ENCODE results near the gene MRPL16. TPM values are rescaled to one million over a fixed set of nuclear protein-coding genes. Genes with fewer than 3 reads are reported as not detected.

Gene MRPL16
- total and polyA plus RNA-seq, 2 of the 4 experiments (the other 2 are of a cell fraction), result 43.9 to 71.3 TPM

GRCh38 chr11:59859673-59860072, 49.1 kb upstream of the MRPL16 start:
- TF ChIP-seq NFE2L2 (IDR thresholded peaks at IDR 0.05; ENCODE audit: low read depth, low read length) (no peak), MAFK (IDR thresholded peaks at IDR 0.05; ENCODE audit: low read depth, low read length) (no peak), MXI1 (IDR thresholded peaks at IDR 0.05; ENCODE audit: borderline replicate concordance, low read depth, low read length) (no peak), RAD21 (IDR thresholded peaks at IDR 0.05; ENCODE audit: low read length) (no peak), FOS (IDR thresholded peaks at IDR 0.05; ENCODE audit: low read depth, low read length) (no peak), RCOR1 (IDR thresholded peaks at IDR 0.05; ENCODE audit: insufficient replicate concordance, low read length) (no peak), MAZ (IDR thresholded peaks at IDR 0.05; ENCODE audit: borderline replicate concordance, low read depth, low read length) (no peak), CHD1 (IDR thresholded peaks at IDR 0.05; ENCODE audit: low read depth, low read length) (no peak), CTCF (conservative IDR thresholded peaks at IDR 0.05; ENCODE audit: low read depth, low read length) (no peak), BHLHE40 (IDR thresholded peaks at IDR 0.05; ENCODE audit: low read depth, low read length) (no peak), POLR2A (IDR thresholded peaks at IDR 0.05; ENCODE audit: low read depth, low read length) (no peak), ELK1 (IDR thresholded peaks at IDR 0.05; ENCODE audit: borderline replicate concordance, low read depth, low read length) (no peak), CEBPB (IDR thresholded peaks at IDR 0.05; ENCODE audit: low read depth, low read length) (no peak)
- no peak overlapping the region for H3K9ac ChIP-seq (ENCODE audit: low read depth, low read length)

More at GRCh38 chr11:59859673-59860072, 49.1 kb upstream of the MRPL16 start:
- Histone ChIP-seq H2BK120ac (ENCODE audit: low read depth, low read length) (no peak overlapping the region), H4K91ac (ENCODE audit: insufficient read depth, low read depth, low read length) (no peak overlapping the region), H3K36me3 (ENCODE audit: control insufficient read depth, insufficient read depth, low read length) (no peaks in the 10 kb centered on the region), H3K56ac (ENCODE audit: extremely low read depth, insufficient read depth, low read length) (no peak overlapping the region), H3K14ac (replicated peaks; ENCODE audit: low read depth, low read length) (no peak overlapping the region), H3K9me3 (ENCODE audit: control insufficient read depth, insufficient read depth, low read length) (no peaks in the 10 kb centered on the region), H2BK5ac (ENCODE audit: low read depth, low read length, poor library complexity, severe bottlenecking) (no peak overlapping the region), H3K27me3 (ENCODE audit: control insufficient read depth, insufficient read depth, low read length) (no peaks in the 10 kb centered on the region), H2BK20ac (ENCODE audit: low read depth, low read length) (no peak overlapping the region), H4K8ac (ENCODE audit: low read depth in 2 of 2, low read length in 2 of 2) (no peak overlapping the region), H4K20me1 (ENCODE audit: insufficient read depth, low read length) (no peaks in the 10 kb centered on the region), H2AK5ac (ENCODE audit: low read depth, low read length) (no peak overlapping the region), H4K5ac (ENCODE audit: low read depth, low read length) (no peak overlapping the region), H2AFZ (replicated peaks; ENCODE audit: low read length, poor library complexity) (no peak overlapping the region), H3K4ac (ENCODE audit: low read depth, low read length) (no peak overlapping the region), H2AK9ac (replicated peaks; ENCODE audit: low read depth, low read length, poor library complexity) (no peak overlapping the region), H3K4me1 (ENCODE audit: control insufficient read depth, insufficient read depth, low read length) (no peaks in the 10 kb centered on the region), H3K79me1 (ENCODE audit: low read depth in 1 of 2, low read length in 2 of 2) (no peaks in the 10 kb centered on the region), H3K27ac (ENCODE audit: insufficient read depth, low read length) (no peak overlapping the region), H3K23ac (ENCODE audit: low read depth, low read length) (no peak overlapping the region), H3K4me3 (ENCODE audit: insufficient read depth, low read depth, low read length) (no peak overlapping the region), H3K4me2 (ENCODE audit: low read depth, low read length) (no peak overlapping the region), H3K9me1 (ENCODE audit: insufficient read depth, low read length) (no peaks in the 10 kb centered on the region), H2BK15ac (ENCODE audit: low read depth, low read length) (no peak overlapping the region), H3K18ac (ENCODE audit: low read depth, low read length) (no peak overlapping the region)
- ChIA-PET CTCF (no interaction called here), POLR2A (ENCODE audit: unreplicated experiment) (no interaction called here)
- in situ Hi-C loops (cut with MboI; ENCODE audit: low sequenced_read_pairs), result no loop called here
- ATAC-seq (ENCODE audit: low read depth) (no peak), DNase-seq (no peak)
- no TSS peak for BruUV-seq (replicated peaks)
- intact Hi-C loops (cut with micrococcal nuclease), result no loop called here
- dilution Hi-C loops (cut with HindIII; ENCODE audit: low sequenced_read_pairs, unreplicated experiment), result no loop called here

Measured in IMR-90 (cell line).